Activated CD8-positive, alpha-beta T cell treated with anti-CD3 and anti-CD28 coated beads for 36 hours (primary cell): ENCODE measurements around the gene KIFC1. TPM values are rescaled to one million over a fixed set of nuclear protein-coding genes. Genes with fewer than 3 reads are reported as not detected.
A peak's percentile ranks its signal among the peaks of the same experiment; 100 is the strongest.

ENCODE experiments used
- ATAC-seq: fragments of 200-7000 bp; cut with Tn5 transposase; one replicate; pipeline ENCODE4 v1.10.0; 2021; ENCODE audit warnings: mild to moderate bottlenecking, moderate library complexity
- CTCF ChIA-PET: fragments of 350-600 bp; sonication (Branson Sonifier 250); formaldehyde crosslinking; loops from one replicate; lab custom pipeline; 2021; ENCODE audit warnings: antibody characterized with exemption; lab: Charles Lee
- POLR2A ChIA-PET: fragments of 350-600 bp; sonication (Branson Sonifier 250); formaldehyde crosslinking; loops from one replicate; lab custom pipeline; 2021; ENCODE audit warnings: antibody characterized with exemption; lab: Charles Lee
- DNase-seq: peaks from one replicate; pipeline ENCODE4 v3.0.0-alpha.2; 2020
- H3K27ac Mint-ChIP-seq: one replicate; pipeline ENCODE4 v1.8.0; 2021; ENCODE audit warnings: mild to moderate bottlenecking, mixed read lengths
- H3K27me3 Mint-ChIP-seq: one replicate; pipeline ENCODE4 v1.8.0; 2021; ENCODE audit warnings: mixed read lengths
- H3K36me3 Mint-ChIP-seq: one replicate; pipeline ENCODE4 v1.8.0; 2021; ENCODE audit warnings: low read depth, mixed read lengths
- H3K4me1 Mint-ChIP-seq: one replicate; pipeline ENCODE4 v1.8.0; 2021; ENCODE audit warnings: low read depth, mixed read lengths
- H3K4me3 Mint-ChIP-seq: one replicate; pipeline ENCODE4 v1.8.0; 2021; ENCODE audit warnings: mild to moderate bottlenecking, moderate library complexity, mixed read lengths
- H3K9me3 Mint-ChIP-seq: one replicate; pipeline ENCODE4 v1.8.0; 2021; ENCODE audit warnings: mixed read lengths
- intact Hi-C: fragments of 100-400 bp; cut with micrococcal nuclease; formaldehyde crosslinking; loops from one replicate; pipeline ENCODE4 v1.10.0; 2022
- total RNA-seq, 2 experiments: library from RNA; stranded (reverse); gene quantifications; one replicate each; pipeline ENCODE4 v1.2.3, GENCODE V29; 2021
- TF ChIP-seq, protein P1 (sequence below): fragments of 200-600 bp; IDR thresholded peaks from one replicate; pipeline ENCODE4 v1.8.0; 2022; ENCODE audit warnings: antibody characterized with exemption, mild to moderate bottlenecking

Gene KIFC1
- total RNA-seq, 2 experiments from 2014 or later = 93.4 to 96.0 TPM

DNA sequence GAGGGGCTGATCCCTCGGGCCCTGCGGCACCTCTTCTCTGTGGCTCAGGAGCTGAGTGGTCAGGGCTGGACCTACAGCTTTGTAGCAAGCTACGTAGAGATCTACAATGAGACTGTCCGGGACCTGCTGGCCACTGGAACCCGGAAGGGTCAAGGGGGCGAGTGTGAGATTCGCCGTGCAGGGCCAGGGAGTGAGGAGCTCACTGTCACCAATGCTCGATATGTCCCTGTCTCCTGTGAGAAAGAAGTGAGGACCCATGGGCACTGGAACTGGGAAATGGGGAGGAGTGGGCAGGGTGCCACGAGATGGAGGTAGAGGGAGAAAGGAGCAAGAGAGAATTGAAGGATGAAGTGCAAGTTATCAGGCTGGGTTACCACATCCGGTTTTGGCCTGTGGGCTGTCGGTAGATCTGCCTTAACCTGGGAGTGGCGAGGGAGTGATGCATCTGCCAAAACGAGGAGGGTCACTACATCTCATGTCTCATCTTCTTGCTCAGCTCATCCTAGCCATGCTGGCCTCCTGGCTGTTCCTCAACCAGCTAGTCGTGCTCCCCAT lies 13.8 kb downstream of the KIFC1 start:
- H3K4me1 Mint-ChIP-seq = peaks cover 13% of the 10 kb centered on the region
- intact Hi-C loops = no loop called here
- ATAC-seq (no peak), DNase-seq (no peak)
- POLR2A ChIA-PET = interaction anchor here (1.1 to 1.5 kb wide), 4 partner anchors 11 to 82 kb away, joined by 3 to 5 read pairs (median 4); no protein-coding TSS in a partner anchor
- no peaks in the 10 kb centered on the region for H3K9me3 Mint-ChIP-seq
- peaks cover 63% of the 10 kb centered on the region for H3K36me3 Mint-ChIP-seq
- H3K27me3 Mint-ChIP-seq = no peaks in the 10 kb centered on the region
- TF ChIP-seq, protein P1, sequence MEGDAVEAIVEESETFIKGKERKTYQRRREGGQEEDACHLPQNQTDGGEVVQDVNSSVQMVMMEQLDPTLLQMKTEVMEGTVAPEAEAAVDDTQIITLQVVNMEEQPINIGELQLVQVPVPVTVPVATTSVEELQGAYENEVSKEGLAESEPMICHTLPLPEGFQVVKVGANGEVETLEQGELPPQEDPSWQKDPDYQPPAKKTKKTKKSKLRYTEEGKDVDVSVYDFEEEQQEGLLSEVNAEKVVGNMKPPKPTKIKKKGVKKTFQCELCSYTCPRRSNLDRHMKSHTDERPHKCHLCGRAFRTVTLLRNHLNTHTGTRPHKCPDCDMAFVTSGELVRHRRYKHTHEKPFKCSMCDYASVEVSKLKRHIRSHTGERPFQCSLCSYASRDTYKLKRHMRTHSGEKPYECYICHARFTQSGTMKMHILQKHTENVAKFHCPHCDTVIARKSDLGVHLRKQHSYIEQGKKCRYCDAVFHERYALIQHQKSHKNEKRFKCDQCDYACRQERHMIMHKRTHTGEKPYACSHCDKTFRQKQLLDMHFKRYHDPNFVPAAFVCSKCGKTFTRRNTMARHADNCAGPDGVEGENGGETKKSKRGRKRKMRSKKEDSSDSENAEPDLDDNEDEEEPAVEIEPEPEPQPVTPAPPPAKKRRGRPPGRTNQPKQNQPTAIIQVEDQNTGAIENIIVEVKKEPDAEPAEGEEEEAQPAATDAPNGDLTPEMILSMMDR = no peak
- no peak overlapping the region for H3K27ac Mint-ChIP-seq
- no peak overlapping the region for H3K4me3 Mint-ChIP-seq
- CTCF ChIA-PET = interaction anchor here (1.3 kb wide), 1 partner anchor 128 kb away, joined by 3 read pairs; no protein-coding TSS in a partner anchor

DNA sequence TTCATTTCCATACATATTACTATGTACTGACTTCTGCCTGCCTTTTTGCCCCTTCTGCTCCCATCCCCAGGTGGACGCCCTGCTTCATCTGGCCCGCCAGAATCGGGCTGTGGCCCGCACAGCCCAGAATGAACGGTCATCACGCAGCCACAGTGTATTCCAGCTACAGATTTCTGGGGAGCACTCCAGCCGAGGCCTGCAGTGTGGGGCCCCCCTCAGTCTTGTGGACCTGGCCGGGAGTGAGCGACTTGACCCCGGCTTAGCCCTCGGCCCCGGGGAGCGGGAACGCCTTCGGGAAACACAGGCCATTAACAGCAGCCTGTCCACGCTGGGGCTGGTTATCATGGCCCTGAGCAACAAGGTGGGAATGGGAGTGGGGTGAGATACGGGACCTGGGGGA lies 14.5 kb downstream of the KIFC1 start:
- ATAC-seq = no peak
- CTCF ChIA-PET = no interaction called here
- peaks cover 13% of the 10 kb centered on the region for H3K4me1 Mint-ChIP-seq
- H3K36me3 Mint-ChIP-seq = peaks cover 60% of the 10 kb centered on the region
- H3K4me3 Mint-ChIP-seq = no peak overlapping the region
- intact Hi-C loops = no loop called here
- no peak overlapping the region for H3K27ac Mint-ChIP-seq
- TF ChIP-seq, protein P1 = no peak
- H3K27me3 Mint-ChIP-seq = no peaks in the 10 kb centered on the region
- no peaks in the 10 kb centered on the region for H3K9me3 Mint-ChIP-seq
- POLR2A ChIA-PET = interaction anchor here (1.2 to 1.5 kb wide), 3 partner anchors 11 to 13 kb away, joined by 3 to 5 read pairs (median 4); no protein-coding TSS in a partner anchor
- no peak for DNase-seq

DNA sequence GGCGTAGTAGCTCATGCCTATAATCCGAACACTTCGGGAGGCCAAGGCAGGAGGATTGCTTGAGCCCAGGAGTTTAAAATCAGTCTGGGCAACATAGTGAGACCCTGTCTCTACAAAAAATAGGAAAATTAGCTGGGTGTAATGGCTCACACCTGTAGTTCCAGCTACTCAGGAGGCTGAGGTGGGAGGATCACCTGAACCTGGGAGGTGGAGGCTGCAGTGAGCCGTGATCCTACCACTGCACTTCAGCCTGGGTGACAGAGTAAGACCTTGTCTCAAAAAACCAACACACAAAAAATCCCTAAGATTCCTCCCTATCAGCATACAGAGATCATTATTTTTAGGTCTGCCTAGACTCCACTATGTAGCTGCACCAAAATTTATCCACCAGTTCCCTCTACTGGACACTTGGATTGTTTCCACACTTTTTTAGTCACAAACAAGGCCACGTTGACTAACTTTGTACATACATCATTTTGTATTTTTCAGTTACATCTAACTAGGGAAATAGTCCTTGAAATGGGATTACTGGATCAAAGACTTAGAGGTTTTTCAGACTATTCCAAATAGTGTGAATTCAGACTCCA lies 15.6 kb downstream of the KIFC1 start:
- H3K27me3 Mint-ChIP-seq = no peaks in the 10 kb centered on the region
- no peak overlapping the region for H3K4me3 Mint-ChIP-seq
- no peak overlapping the region for H3K27ac Mint-ChIP-seq
- H3K36me3 Mint-ChIP-seq = peaks cover 55% of the 10 kb centered on the region
- TF ChIP-seq, protein P1 = no peak
- ChIA-PET POLR2A (interaction anchor here (1.2 kb wide), 1 partner anchor 15 kb away, joined by 4 read pairs; the partner anchor contains the start of gene KIFC1), CTCF (interaction anchor here (1.6 to 1.9 kb wide), 2 partner anchors 11 to 17 kb away, joined by 6 to 7 read pairs; no protein-coding TSS in a partner anchor)
- H3K4me1 Mint-ChIP-seq = peaks cover 21% of the 10 kb centered on the region
- no peak for DNase-seq
- no peak for ATAC-seq
- H3K9me3 Mint-ChIP-seq = no peaks in the 10 kb centered on the region
- intact Hi-C loops = no loop called here

DNA sequence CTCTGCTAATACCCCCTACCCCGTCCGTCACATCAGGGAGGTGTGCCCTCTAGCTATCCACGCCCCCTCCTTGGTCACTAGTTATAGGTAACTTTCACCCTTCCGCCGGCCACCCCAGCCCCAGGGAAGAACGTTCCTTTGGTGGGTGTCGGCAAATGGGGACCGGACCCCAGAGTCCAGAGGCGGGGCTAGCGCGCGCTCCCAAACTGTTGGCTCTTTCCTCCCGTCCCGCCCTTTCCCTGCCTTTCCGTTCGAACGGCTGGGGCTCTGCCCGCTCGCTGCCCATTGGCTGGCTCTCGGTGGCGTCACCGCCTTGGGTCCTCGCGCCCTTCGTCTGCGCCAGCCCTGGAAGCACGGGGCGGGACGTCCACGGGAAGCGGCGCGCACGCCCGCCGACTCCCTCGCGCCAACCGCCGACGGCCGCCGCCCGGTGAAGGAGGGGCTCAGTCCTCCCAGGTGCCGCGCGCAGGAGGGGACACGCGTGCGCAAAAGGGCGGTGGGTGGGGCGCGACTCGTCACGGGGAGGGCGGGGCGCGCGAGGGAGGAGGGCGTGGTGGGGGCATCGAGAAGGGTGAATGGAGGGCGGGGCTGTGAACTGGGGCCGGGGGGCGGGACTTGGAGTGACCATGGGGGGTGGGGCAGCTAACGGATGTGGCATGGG lies 18.6 kb downstream of the KIFC1 start:
- CTCF ChIA-PET = interaction anchor here (1.0 to 2.0 kb wide), 4 partner anchors 13 to 21 kb away, joined by 3 to 9 read pairs (median 6); no protein-coding TSS in a partner anchor
- peak; percentile 81 for ATAC-seq
- peaks cover 44% of the 10 kb centered on the region for H3K36me3 Mint-ChIP-seq

More for the DNA sequence above, 18.6 kb downstream of the KIFC1 start:
- H3K4me3 Mint-ChIP-seq = peak overlapping the region; percentile 87
- no peaks in the 10 kb centered on the region for H3K27me3 Mint-ChIP-seq
- peak; percentile 97 for DNase-seq
- POLR2A ChIA-PET = interaction anchor here (1.0 to 1.4 kb wide), 3 partner anchors 9 to 18 kb away, joined by 3 to 6 read pairs (median 4); partner anchors contain the start of genes KIFC1 and SYNGAP1
- H3K9me3 Mint-ChIP-seq = no peaks in the 10 kb centered on the region
- intact Hi-C loops = loop anchor here (1.0 kb wide), 1 partner anchor 19 kb away; the partner anchor contains the start of gene KIFC1
- H3K27ac Mint-ChIP-seq = peak overlapping the region; percentile 90
- H3K4me1 Mint-ChIP-seq = peaks cover 46% of the 10 kb centered on the region
- TF ChIP-seq, protein P1 = no peak
